Uterus (tissue), 4 donors: ENCODE measurements around the gene PRAMEF33. TPM values are rescaled to one million over a fixed set of nuclear protein-coding genes. Genes with fewer than 3 reads are reported as not detected.
"Not testable (repeated sequence)": the region's sequence is repeated elsewhere in the genome, so short reads cannot be mapped to it uniquely, and the experiment has no call there.

Source experiments
- DNase-seq, 2 donors: peaks; one replicate each; pipeline ENCODE4 v3.0.0-alpha.2; 2019 to 2020
- H3K27ac ChIP-seq, 2 donors: fragments of 200-600 bp; sonication (generic); 1 replicate in 1 of 2; 2 replicates in 1 of 2; pipeline ENCODE4 v1.5.1; 2016 to 2018
- H3K27me3 ChIP-seq, 2 donors: fragments of 200-600 bp; sonication (generic); one replicate each; pipeline ENCODE4 v1.5.1; 2018 to 2019; ENCODE audit warnings: control low read depth in 1 of 2
- H3K36me3 ChIP-seq, 2 donors: fragments of 200-600 bp; sonication (generic); one replicate each; pipeline ENCODE4 v1.5.1; 2019; ENCODE audit warnings: control low read depth in 1 of 2
- H3K4me1 ChIP-seq, 2 donors: fragments of 200-600 bp; sonication (generic); one replicate each; pipeline ENCODE4 v1.5.1; 2018 to 2019; ENCODE audit warnings: control low read depth in 1 of 2
- H3K4me3 ChIP-seq, 2 donors: fragments of 200-600 bp; sonication (generic); 1 replicate in 1 of 2; 2 replicates in 1 of 2; pipeline ENCODE4 v1.5.1; 2018 to 2019; ENCODE audit warnings: mild to moderate bottlenecking in 1 of 2
- H3K9me3 ChIP-seq, 2 donors: fragments of 200-600 bp; sonication (generic); one replicate each; pipeline ENCODE4 v1.5.1; 2019; ENCODE audit warnings: control low read depth in 1 of 2
- intact Hi-C: fragments of 100-400 bp; cut with DNase I; formaldehyde crosslinking; loops from one replicate; pipeline ENCODE4 v1.15.1; 2023; ENCODE audit warnings: low total_unique reads
- total RNA-seq, 4 donors: library from RNA; depleted of rRNA in 3 of 4; stranded (reverse); fragments of >200 nt in 3 of 4; gene quantifications; one replicate each; pipeline versions ENCODE4 v1.1.0 to v1.2.4, GENCODE V29; 2014 to 2023
- donor health status: DM: yes; HTN: yes; CAD: no.

The PRAMEF33 gene
- total RNA-seq = not detected

- intact Hi-C loops, H3K9me3 ChIP-seq, H3K27me3 ChIP-seq, H3K27ac ChIP-seq, DNase-seq, H3K36me3 ChIP-seq, H3K4me3 ChIP-seq, H3K4me1 ChIP-seq: not testable (repeated sequence)
Observed at GRCh38 chr1:13303239-13303638, at the start of gene PRAMEF33. Gene PRAMEF33, plus strand, starts transcription at chr1:13303539. Its CDS starts 2,416 bp downstream, at chr1:13305955.

GRCh38 chr1:13253898-13254297 lies 49.4 kb upstream of the PRAMEF33 start, which contains the start of gene PRAMEF5:
Gene PRAMEF5, plus strand, starts transcription at chr1:13254198. Its CDS starts 5,071 bp downstream, at chr1:13259269.
- intact Hi-C loops, H3K27ac ChIP-seq, H3K4me1 ChIP-seq: not testable (repeated sequence)

GRCh38 chr1:13265124-13265523 lies 38.2 kb upstream of the PRAMEF33 start:
- H3K4me1 ChIP-seq, H3K4me3 ChIP-seq, intact Hi-C loops, H3K27ac ChIP-seq, H3K36me3 ChIP-seq, DNase-seq, H3K9me3 ChIP-seq, H3K27me3 ChIP-seq: not testable (repeated sequence)

More at GRCh38 chr1:13253898-13254297, 49.4 kb upstream of the PRAMEF33 start, which contains the start of gene PRAMEF5:
- H3K27me3 ChIP-seq, H3K4me3 ChIP-seq, H3K36me3 ChIP-seq, DNase-seq, H3K9me3 ChIP-seq: not testable (repeated sequence)

- H3K27ac ChIP-seq, H3K4me3 ChIP-seq, H3K36me3 ChIP-seq, DNase-seq, intact Hi-C loops, H3K4me1 ChIP-seq, H3K9me3 ChIP-seq, H3K27me3 ChIP-seq: not testable (repeated sequence)
Observed at GRCh38 chr1:13277016-13277415, 26.3 kb upstream of the PRAMEF33 start.

GRCh38 chr1:13279617-13280016 lies 23.7 kb upstream of the PRAMEF33 start:
- H3K9me3 ChIP-seq, intact Hi-C loops, H3K4me1 ChIP-seq, DNase-seq, H3K36me3 ChIP-seq, H3K4me3 ChIP-seq, H3K27ac ChIP-seq, H3K27me3 ChIP-seq: not testable (repeated sequence)

GRCh38 chr1:13285037-13285436 lies 18.3 kb upstream of the PRAMEF33 start, which contains the start of gene PRAMEF8:
Gene PRAMEF8, minus strand, starts transcription at chr1:13285137. Its CDS starts 1,046 bp downstream, at chr1:13284091.
- DNase-seq, H3K27ac ChIP-seq, H3K27me3 ChIP-seq, H3K36me3 ChIP-seq, H3K9me3 ChIP-seq, intact Hi-C loops, H3K4me3 ChIP-seq, H3K4me1 ChIP-seq: not testable (repeated sequence)

GRCh38 chr1:13289030-13289429 lies 14.3 kb upstream of the PRAMEF33 start:
- H3K27ac ChIP-seq, H3K36me3 ChIP-seq, H3K4me1 ChIP-seq, intact Hi-C loops, H3K9me3 ChIP-seq, H3K27me3 ChIP-seq, DNase-seq, H3K4me3 ChIP-seq: not testable (repeated sequence)

GRCh38 chr1:13297216-13297931 lies 6.0 kb upstream of the PRAMEF33 start:
- H3K36me3 ChIP-seq, H3K27me3 ChIP-seq, intact Hi-C loops, H3K27ac ChIP-seq, H3K4me1 ChIP-seq, H3K4me3 ChIP-seq, H3K9me3 ChIP-seq, DNase-seq: not testable (repeated sequence)

GRCh38 chr1:13298699-13299098 lies 4.6 kb upstream of the PRAMEF33 start:
- H3K27ac ChIP-seq, intact Hi-C loops, H3K27me3 ChIP-seq, H3K9me3 ChIP-seq, H3K36me3 ChIP-seq, DNase-seq, H3K4me1 ChIP-seq, H3K4me3 ChIP-seq: not testable (repeated sequence)

GRCh38 chr1:13302197-13302596 lies 1.1 kb upstream of the PRAMEF33 start:
- H3K4me1 ChIP-seq, H3K4me3 ChIP-seq, H3K27me3 ChIP-seq, H3K9me3 ChIP-seq, H3K36me3 ChIP-seq, intact Hi-C loops, H3K27ac ChIP-seq, DNase-seq: not testable (repeated sequence)

- H3K27ac ChIP-seq, H3K36me3 ChIP-seq, H3K27me3 ChIP-seq, H3K9me3 ChIP-seq, H3K4me1 ChIP-seq, DNase-seq, H3K4me3 ChIP-seq, intact Hi-C loops: not testable (repeated sequence)
Observed at GRCh38 chr1:13315281-13315680, 11.9 kb downstream of the PRAMEF33 start, which contains the start of gene PRAMEF15. Gene PRAMEF15, plus strand, starts transcription at chr1:13315581. Its CDS starts 2,827 bp downstream, at chr1:13318408.

- H3K27ac ChIP-seq, H3K9me3 ChIP-seq, intact Hi-C loops, DNase-seq, H3K36me3 ChIP-seq, H3K4me1 ChIP-seq, H3K27me3 ChIP-seq, H3K4me3 ChIP-seq: not testable (repeated sequence)
Observed at GRCh38 chr1:13342496-13342895, 39.2 kb downstream of the PRAMEF33 start.

- H3K4me3 ChIP-seq, intact Hi-C loops: not testable (repeated sequence)
Observed at GRCh38 chr1:13347034-13347433, 43.7 kb downstream of the PRAMEF33 start, which contains the start of gene PRAMEF14. Gene PRAMEF14, minus strand, starts transcription at chr1:13347134. Its CDS starts 1,820 bp downstream, at chr1:13345314.

More at GRCh38 chr1:13347034-13347433, 43.7 kb downstream of the PRAMEF33 start, which contains the start of gene PRAMEF14:
- not testable (repeated sequence) for H3K9me3 ChIP-seq, H3K27me3 ChIP-seq, DNase-seq, H3K4me1 ChIP-seq, H3K36me3 ChIP-seq, H3K27ac ChIP-seq
